Mesothelial cell of epicardium (in vitro differentiated cells): ENCODE data around the gene BICRAL. TPM values are rescaled to one million over a fixed set of nuclear protein-coding genes. Genes with fewer than 3 reads are reported as not detected.

Experiments
- DNase-seq, 2 experiments: peaks; one replicate each; pipeline ENCODE4 v3.0.0; 2021; ENCODE audit warnings: low spot score in 2 of 2; ENCODE audit not compliant: unreplicated experiment in 2 of 2
- H3K27ac Mint-ChIP-seq: 2 replicates; pipeline ENCODE4 v1.8.0; 2021; ENCODE audit warnings: mixed read lengths
- H3K27me3 Mint-ChIP-seq: 2 replicates; pipeline ENCODE4 v1.8.0; 2021; ENCODE audit warnings: low read depth, mixed read lengths
- H3K36me3 Mint-ChIP-seq: 2 replicates; pipeline ENCODE4 v1.8.0; 2021; ENCODE audit warnings: mixed read lengths
- H3K4me1 Mint-ChIP-seq: 2 replicates; pipeline ENCODE4 v1.8.0; 2021; ENCODE audit warnings: mixed read lengths
- H3K4me3 Mint-ChIP-seq: 2 replicates; pipeline ENCODE4 v1.8.0; 2021; ENCODE audit warnings: mild to moderate bottlenecking, moderate library complexity, mixed read lengths
- H3K9me3 Mint-ChIP-seq: 2 replicates; pipeline ENCODE4 v1.8.0; 2021; ENCODE audit warnings: mixed read lengths
- CTCF ChIP-seq: fragments of 200-600 bp; sonication (generic); IDR thresholded peaks from one replicate; pipeline ENCODE4 v1.5.0; 2021; ENCODE audit warnings: antibody characterized with exemption; ENCODE audit not compliant: unreplicated experiment
- total RNA-seq: library from RNA; stranded (reverse); gene quantifications from 3 replicates; pipeline ENCODE4 v1.2.1, GENCODE V29; 2021

BICRAL gene
- total RNA-seq, 1 donor from 2014 or later: 13.2 TPM

- H3K36me3 Mint-ChIP-seq: peaks cover 4% of the 10 kb centered on the region
- H3K4me3 Mint-ChIP-seq: no peak overlapping the region
- no peaks in the 10 kb centered on the region for H3K4me1 Mint-ChIP-seq
- TF ChIP-seq CTCF: no peak
- H3K27me3 Mint-ChIP-seq: no peaks in the 10 kb centered on the region
- no peak overlapping the region for H3K27ac Mint-ChIP-seq
- H3K9me3 Mint-ChIP-seq: no peaks in the 10 kb centered on the region
- no peak for DNase-seq
These were observed 37.0 kb downstream of the BICRAL start for GRCh38 chr6:42818878-42819277.

- H3K36me3 Mint-ChIP-seq: peaks cover 4% of the 10 kb centered on the region
- no peaks in the 10 kb centered on the region for H3K27me3 Mint-ChIP-seq
- H3K4me1 Mint-ChIP-seq: no peaks in the 10 kb centered on the region
- no peak for DNase-seq
- TF ChIP-seq CTCF: no peak
- H3K4me3 Mint-ChIP-seq: no peak overlapping the region
- H3K9me3 Mint-ChIP-seq: no peaks in the 10 kb centered on the region
- no peak overlapping the region for H3K27ac Mint-ChIP-seq
These were observed 38.1 kb downstream of the BICRAL start for GRCh38 chr6:42819803-42820511.

- Mint-ChIP-seq H3K4me1 (no peaks in the 10 kb centered on the region), H3K36me3 (peaks cover 4% of the 10 kb centered on the region), H3K4me3 (no peak overlapping the region), H3K9me3 (no peaks in the 10 kb centered on the region), H3K27me3 (no peaks in the 10 kb centered on the region), H3K27ac (no peak overlapping the region)
- no peak for DNase-seq
- TF ChIP-seq CTCF: no peak
These were observed 38.9 kb downstream of the BICRAL start for GRCh38 chr6:42820512-42821340.

GRCh38 chr6:42821341-42821668 lies 39.5 kb downstream of the BICRAL start:
- H3K27ac Mint-ChIP-seq: no peak overlapping the region
- no peaks in the 10 kb centered on the region for H3K4me1 Mint-ChIP-seq
- no peaks in the 10 kb centered on the region for H3K27me3 Mint-ChIP-seq
- H3K36me3 Mint-ChIP-seq: peaks cover 4% of the 10 kb centered on the region
- H3K9me3 Mint-ChIP-seq: no peaks in the 10 kb centered on the region
- TF ChIP-seq CTCF: no peak
- H3K4me3 Mint-ChIP-seq: no peak overlapping the region
- DNase-seq: no peak

GRCh38 chr6:42821846-42822245 lies 40.0 kb downstream of the BICRAL start:
- DNase-seq: no peak
- Mint-ChIP-seq H3K27me3 (no peaks in the 10 kb centered on the region), H3K9me3 (no peaks in the 10 kb centered on the region), H3K4me3 (no peak overlapping the region), H3K4me1 (no peaks in the 10 kb centered on the region), H3K27ac (no peak overlapping the region), H3K36me3 (peaks cover 2% of the 10 kb centered on the region)
- no peak for TF ChIP-seq CTCF
